AG04450 (cell line): ENCODE results near the gene BANK1. TPM values are rescaled to one million over a fixed set of nuclear protein-coding genes. Genes with fewer than 3 reads are reported as not detected.

Experiments used
- CTCF ChIA-PET: fragments of 300-600, 350-600 bp; formaldehyde crosslinking; extraction: SDS; loops from one replicate; lab custom pipeline; 2022; ENCODE audit warnings: antibody characterized with exemption, inconsistent platforms; lab: Charles Lee
- POLR2A ChIA-PET: fragments of 350-600 bp; formaldehyde crosslinking; extraction: SDS; loops from one replicate; lab custom pipeline; 2021; ENCODE audit warnings: antibody characterized with exemption, inconsistent platforms; lab: Yijun Ruan, JAX
- DNase-seq: peaks from one replicate; pipeline ENCODE4 v3.0.0-alpha.2; 2011; ENCODE audit warnings: low read depth, low spot score
- H3K27ac ChIP-seq: one replicate; pipeline ENCODE4 v1.5.1; 2012; ENCODE audit warnings: low read depth, low read length, control low read depth
- H3K27me3 ChIP-seq: one replicate; pipeline ENCODE4 v1.6.0; 2012; ENCODE audit warnings: low read length; ENCODE audit not compliant: control insufficient read depth, insufficient read depth
- H3K4me3 ChIP-seq: 2 replicates; pipeline ENCODE4 v1.5.1; 2011; ENCODE audit warnings: mild to moderate bottlenecking, low read depth, low read length, control low read depth
- H3K9me3 ChIP-seq: 2 replicates; pipeline ENCODE4 v1.5.1; 2012; ENCODE audit warnings: low read length; ENCODE audit not compliant: control insufficient read depth, insufficient read depth
- CTCF ChIP-seq: IDR thresholded peaks from 2 replicates; pipeline ENCODE4 v1.5.1; 2011; ENCODE audit warnings: low read depth, low read length, control low read depth, inconsistent platforms
- polyA plus RNA-seq: library from polyadenylated mRNA; depleted of rRNA; stranded (reverse); fragments of >200 nt; gene quantifications from 2 replicates; pipeline ENCODE4 v1.2.3, GENCODE V29; 2011

Gene BANK1
- polyA plus RNA-seq, 1 experiment: 0.53 TPM

- no peak for DNase-seq
- H3K9me3 ChIP-seq: no peaks in the 10 kb centered on the region
- no peaks in the 10 kb centered on the region for H3K27me3 ChIP-seq
- no peak for TF ChIP-seq CTCF
- POLR2A ChIA-PET: no interaction called here
- no peak overlapping the region for H3K27ac ChIP-seq
- CTCF ChIA-PET: no interaction called here
- no peak overlapping the region for H3K4me3 ChIP-seq
These were observed 257.1 kb downstream of the BANK1 start for GRCh38 chr4:102047616-102048015.

GRCh38 chr4:102055805-102056204, 265.3 kb downstream of the BANK1 start:
- Histone ChIP-seq H3K27me3 (no peaks in the 10 kb centered on the region), H3K4me3 (no peak overlapping the region), H3K9me3 (no peaks in the 10 kb centered on the region), H3K27ac (no peak overlapping the region)
- POLR2A ChIA-PET: no interaction called here
- CTCF ChIA-PET: no interaction called here
- no peak for DNase-seq
- 0 out of 2 replicates have a peak, but pooled peaks have one; percentile 8 for TF ChIP-seq CTCF

DNA sequence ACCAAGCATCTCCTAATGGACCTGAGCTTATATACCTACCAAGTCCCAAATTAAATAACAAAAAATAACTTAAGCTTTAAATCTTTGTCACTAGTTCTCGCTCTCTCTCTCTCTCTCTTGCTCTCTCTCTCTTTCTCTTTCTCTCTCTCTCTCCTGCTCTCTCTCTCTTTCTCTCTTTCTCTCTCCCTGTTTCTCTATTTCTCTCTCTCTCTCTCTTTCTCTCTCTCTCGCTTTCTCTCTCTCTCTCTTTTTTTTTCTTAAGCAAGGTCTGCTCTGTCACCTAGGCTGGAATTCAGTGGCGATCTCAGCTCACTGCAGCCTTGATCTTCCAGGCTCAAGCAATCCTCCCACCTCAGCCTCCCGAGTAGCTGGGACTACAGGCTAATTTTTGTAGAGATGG, 266.6 kb downstream of the BANK1 start:
- Histone ChIP-seq H3K4me3 (no peak overlapping the region), H3K27me3 (no peaks in the 10 kb centered on the region), H3K9me3 (no peaks in the 10 kb centered on the region), H3K27ac (no peak overlapping the region)
- no peak for TF ChIP-seq CTCF
- DNase-seq: no peak
- POLR2A ChIA-PET: no interaction called here
- CTCF ChIA-PET: no interaction called here

- POLR2A ChIA-PET: no interaction called here
- Histone ChIP-seq H3K4me3 (no peak overlapping the region), H3K27ac (no peak overlapping the region), H3K9me3 (no peaks in the 10 kb centered on the region), H3K27me3 (no peaks in the 10 kb centered on the region)
- no peak for DNase-seq
- CTCF ChIA-PET: no interaction called here
- no peak for TF ChIP-seq CTCF
These were observed 270.6 kb downstream of the BANK1 start for GRCh38 chr4:102061133-102061532.

DNA sequence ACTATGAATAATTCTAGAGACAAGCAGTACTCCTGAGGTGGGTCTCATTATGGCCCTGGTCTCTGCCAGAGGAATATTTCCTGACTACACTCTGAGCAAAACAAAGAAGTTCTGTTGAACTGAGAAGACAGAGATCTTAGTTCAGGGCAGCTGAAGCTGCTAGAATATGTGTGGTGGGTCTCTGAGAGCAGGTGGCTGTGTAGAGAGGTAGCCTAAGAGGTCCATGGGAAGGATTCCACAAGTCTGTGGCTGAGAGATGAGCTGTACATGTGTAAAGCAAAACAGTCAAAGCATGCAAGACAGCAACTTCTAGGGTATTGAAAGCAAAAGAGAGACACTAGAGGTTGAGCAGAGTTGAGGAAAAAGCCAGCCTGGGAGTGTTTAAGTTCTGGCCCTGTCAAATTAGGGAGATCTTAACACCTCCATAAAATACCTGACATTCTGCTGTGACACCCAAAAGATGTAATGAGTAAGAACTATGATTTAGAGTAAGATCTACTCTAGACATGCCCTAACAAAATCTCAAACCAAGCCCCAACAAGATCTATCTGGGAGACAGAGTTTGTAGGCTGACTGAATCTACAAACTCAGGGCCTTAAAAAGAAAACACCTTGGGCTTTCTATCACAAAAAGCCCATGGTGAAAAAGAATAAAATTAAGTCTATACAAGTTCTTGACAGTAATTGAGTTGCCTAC, 274.4 kb downstream of the BANK1 start:
- DNase-seq: no peak
- Histone ChIP-seq H3K27ac (no peak overlapping the region), H3K9me3 (no peaks in the 10 kb centered on the region), H3K4me3 (no peak overlapping the region), H3K27me3 (no peaks in the 10 kb centered on the region)
- ChIA-PET POLR2A (no interaction called here), CTCF (no interaction called here)
- no peak for TF ChIP-seq CTCF
